ENCODE measurements around the gene TSNAX. TPM values are rescaled to one million over a fixed set of nuclear protein-coding genes. Genes with fewer than 3 reads are reported as not detected.

Gene TSNAX
- polyA plus RNA-seq, 4 donors, result 16.2 to 36.7 (median 18.2) TPM

- peaks cover 2 to 19% (median 10%) of the 10 kb centered on the region in 3 donors for H3K36me3 ChIP-seq (ENCODE audit: control insufficient read depth in 3 of 3, insufficient read depth in 2 of 3, low read depth in 1 of 3, low read length in 3 of 3)
- DNase-seq, result no peak
- H3K27ac ChIP-seq (ENCODE audit: low read depth in 1 of 3, low read length in 2 of 3), result no peak overlapping the region
- H3K27me3 ChIP-seq (ENCODE audit: control insufficient read depth in 3 of 3, insufficient read depth in 3 of 3, low read length in 3 of 3), result no peaks in the 10 kb centered on the region
- H3K9me3 ChIP-seq (ENCODE audit: control insufficient read depth in 2 of 2, insufficient read depth in 1 of 2, low read depth in 1 of 2, low read length in 1 of 2), result peaks cover 0 to 4% of the 10 kb centered on the region in 2 donors
- 77 to 92% (median 81%) methylated on average over 2 of the region's 2 CpGs for WGBS, 3 donors
- FAIRE-seq, result no peak
- H3K4me1 ChIP-seq (ENCODE audit: control insufficient read depth in 3 of 3, insufficient read depth in 2 of 3, low read depth in 1 of 3, low read length in 2 of 3), result no peaks in the 10 kb centered on the region
- H3K4me3 ChIP-seq (ENCODE audit: low read depth in 1 of 3, low read length in 3 of 3), result no peak overlapping the region
Measured at GRCh38 chr1:231541842-231542241, 13.4 kb downstream of the TSNAX start.

- H3K4me3 ChIP-seq (ENCODE audit: low read depth in 1 of 3, low read length in 3 of 3), result no peak overlapping the region
- peaks cover 0 to 11% (median 8%) of the 10 kb centered on the region in 3 donors for H3K36me3 ChIP-seq (ENCODE audit: control insufficient read depth in 3 of 3, insufficient read depth in 2 of 3, low read depth in 1 of 3, low read length in 3 of 3)
- no peaks in the 10 kb centered on the region for H3K9me3 ChIP-seq (ENCODE audit: control insufficient read depth in 2 of 2, insufficient read depth in 1 of 2, low read depth in 1 of 2, low read length in 1 of 2)
- H3K4me1 ChIP-seq (ENCODE audit: control insufficient read depth in 3 of 3, insufficient read depth in 2 of 3, low read depth in 1 of 3, low read length in 2 of 3), result no peaks in the 10 kb centered on the region
- no peak for FAIRE-seq
- H3K27ac ChIP-seq (ENCODE audit: low read depth in 1 of 3, low read length in 2 of 3), result no peak overlapping the region
- WGBS, 3 donors, result 76 to 86% (median 79%) methylated on average over 4 of the region's 4 CpGs
- H3K27me3 ChIP-seq (ENCODE audit: control insufficient read depth in 3 of 3, insufficient read depth in 3 of 3, low read length in 3 of 3), result no peaks in the 10 kb centered on the region
- DNase-seq, result no peak
Measured at GRCh38 chr1:231544943-231545592, 16.6 kb downstream of the TSNAX start.

- 94 to 98% (median 96%) methylated on average over 4 of the region's 4 CpGs for WGBS, 3 donors
- Histone ChIP-seq H3K36me3 (ENCODE audit: control insufficient read depth in 3 of 3, insufficient read depth in 2 of 3, low read depth in 1 of 3, low read length in 3 of 3) (peaks cover 0 to 11% (median 6%) of the 10 kb centered on the region in 3 donors), H3K4me3 (ENCODE audit: low read depth in 1 of 3, low read length in 3 of 3) (no peak overlapping the region), H3K9me3 (ENCODE audit: control insufficient read depth in 2 of 2, insufficient read depth in 1 of 2, low read depth in 1 of 2, low read length in 1 of 2) (no peaks in the 10 kb centered on the region), H3K4me1 (ENCODE audit: control insufficient read depth in 3 of 3, insufficient read depth in 2 of 3, low read depth in 1 of 3, low read length in 2 of 3) (no peaks in the 10 kb centered on the region), H3K27me3 (ENCODE audit: control insufficient read depth in 3 of 3, insufficient read depth in 3 of 3, low read length in 3 of 3) (no peaks in the 10 kb centered on the region), H3K27ac (ENCODE audit: low read depth in 1 of 3, low read length in 2 of 3) (no peak overlapping the region)
- FAIRE-seq (no peak), DNase-seq (no peak)
Measured at GRCh38 chr1:231546693-231547092, 18.2 kb downstream of the TSNAX start.

- Histone ChIP-seq H3K9me3 (ENCODE audit: control insufficient read depth in 2 of 2, insufficient read depth in 1 of 2, low read depth in 1 of 2, low read length in 1 of 2) (no peaks in the 10 kb centered on the region), H3K27ac (ENCODE audit: low read depth in 1 of 3, low read length in 2 of 3) (no peak overlapping the region), H3K36me3 (ENCODE audit: control insufficient read depth in 3 of 3, insufficient read depth in 2 of 3, low read depth in 1 of 3, low read length in 3 of 3) (peaks cover 0 to 10% (median 3%) of the 10 kb centered on the region in 3 donors), H3K4me1 (ENCODE audit: control insufficient read depth in 3 of 3, insufficient read depth in 2 of 3, low read depth in 1 of 3, low read length in 2 of 3) (no peaks in the 10 kb centered on the region), H3K4me3 (ENCODE audit: low read depth in 1 of 3, low read length in 3 of 3) (no peak overlapping the region), H3K27me3 (ENCODE audit: control insufficient read depth in 3 of 3, insufficient read depth in 3 of 3, low read length in 3 of 3) (no peaks in the 10 kb centered on the region)
- DNase-seq (no peak), FAIRE-seq (no peak)
- 77 to 87% (median 87%) methylated on average over 4 of the region's 4 CpGs for WGBS, 3 donors
Measured at GRCh38 chr1:231549733-231550447, 21.4 kb downstream of the TSNAX start.

GRCh38 chr1:231550448-231550781 is 21.9 kb downstream of the TSNAX start:
- 36 to 49% (median 49%) methylated on average over 2 of the region's 2 CpGs for WGBS, 3 donors
- no peak overlapping the region for H3K27ac ChIP-seq (ENCODE audit: low read depth in 1 of 3, low read length in 2 of 3)
- no peak overlapping the region for H3K4me3 ChIP-seq (ENCODE audit: low read depth in 1 of 3, low read length in 3 of 3)
- no peaks in the 10 kb centered on the region for H3K4me1 ChIP-seq (ENCODE audit: control insufficient read depth in 3 of 3, insufficient read depth in 2 of 3, low read depth in 1 of 3, low read length in 2 of 3)
- peaks cover 0 to 10% (median 1%) of the 10 kb centered on the region in 3 donors for H3K36me3 ChIP-seq (ENCODE audit: control insufficient read depth in 3 of 3, insufficient read depth in 2 of 3, low read depth in 1 of 3, low read length in 3 of 3)
- peak; percentile 35 to 41 for DNase-seq
- no peaks in the 10 kb centered on the region for H3K9me3 ChIP-seq (ENCODE audit: control insufficient read depth in 2 of 2, insufficient read depth in 1 of 2, low read depth in 1 of 2, low read length in 1 of 2)
- FAIRE-seq, result no peak
- no peaks in the 10 kb centered on the region for H3K27me3 ChIP-seq (ENCODE audit: control insufficient read depth in 3 of 3, insufficient read depth in 3 of 3, low read length in 3 of 3)

- no peak for FAIRE-seq
- Histone ChIP-seq H3K4me3 (ENCODE audit: low read depth in 1 of 3, low read length in 3 of 3) (no peak overlapping the region), H3K36me3 (ENCODE audit: control insufficient read depth in 3 of 3, insufficient read depth in 2 of 3, low read depth in 1 of 3, low read length in 3 of 3) (peaks cover 0 to 12% (median 2%) of the 10 kb centered on the region in 3 donors)
Measured at GRCh38 chr1:231553320-231553719, 24.9 kb downstream of the TSNAX start.

GRCh38 chr1:231554969-231555368 is 26.5 kb downstream of the TSNAX start:
- no peak for FAIRE-seq
- WGBS, 3 donors, result 72 to 83% (median 80%) methylated on average over 2 of the region's 2 CpGs
- Histone ChIP-seq H3K27ac (ENCODE audit: low read depth in 1 of 3, low read length in 2 of 3) (no peak overlapping the region), H3K9me3 (ENCODE audit: control insufficient read depth in 2 of 2, insufficient read depth in 1 of 2, low read depth in 1 of 2, low read length in 1 of 2) (no peaks in the 10 kb centered on the region), H3K4me1 (ENCODE audit: control insufficient read depth in 3 of 3, insufficient read depth in 2 of 3, low read depth in 1 of 3, low read length in 2 of 3) (no peaks in the 10 kb centered on the region), H3K4me3 (ENCODE audit: low read depth in 1 of 3, low read length in 3 of 3) (no peak overlapping the region), H3K27me3 (ENCODE audit: control insufficient read depth in 3 of 3, insufficient read depth in 3 of 3, low read length in 3 of 3) (no peaks in the 10 kb centered on the region), H3K36me3 (ENCODE audit: control insufficient read depth in 3 of 3, insufficient read depth in 2 of 3, low read depth in 1 of 3, low read length in 3 of 3) (peaks cover 0 to 6% (median 2%) of the 10 kb centered on the region in 3 donors)
- no peak for DNase-seq

More at GRCh38 chr1:231553320-231553719, 24.9 kb downstream of the TSNAX start:
- 76 to 85% (median 83%) methylated on average over 2 of the region's 2 CpGs for WGBS, 3 donors
- H3K27ac ChIP-seq (ENCODE audit: low read depth in 1 of 3, low read length in 2 of 3), result no peak overlapping the region
- H3K4me1 ChIP-seq (ENCODE audit: control insufficient read depth in 3 of 3, insufficient read depth in 2 of 3, low read depth in 1 of 3, low read length in 2 of 3), result no peaks in the 10 kb centered on the region
- no peaks in the 10 kb centered on the region for H3K27me3 ChIP-seq (ENCODE audit: control insufficient read depth in 3 of 3, insufficient read depth in 3 of 3, low read length in 3 of 3)
- DNase-seq, result no peak
- no peaks in the 10 kb centered on the region for H3K9me3 ChIP-seq (ENCODE audit: control insufficient read depth in 2 of 2, insufficient read depth in 1 of 2, low read depth in 1 of 2, low read length in 1 of 2)

- H3K27ac ChIP-seq (ENCODE audit: low read depth in 1 of 3, low read length in 2 of 3), result no peak overlapping the region
- no peaks in the 10 kb centered on the region for H3K27me3 ChIP-seq (ENCODE audit: control insufficient read depth in 3 of 3, insufficient read depth in 3 of 3, low read length in 3 of 3)
- FAIRE-seq (no peak), DNase-seq (no peak)
- H3K36me3 ChIP-seq (ENCODE audit: control insufficient read depth in 3 of 3, insufficient read depth in 2 of 3, low read depth in 1 of 3, low read length in 3 of 3), result peaks cover 0 to 6% (median 2%) of the 10 kb centered on the region in 3 donors
- 94 to 96% (median 95%) methylated on average over 1 of the region's 1 CpG for WGBS, 3 donors
- H3K9me3 ChIP-seq (ENCODE audit: control insufficient read depth in 2 of 2, insufficient read depth in 1 of 2, low read depth in 1 of 2, low read length in 1 of 2), result no peaks in the 10 kb centered on the region
- H3K4me1 ChIP-seq (ENCODE audit: control insufficient read depth in 3 of 3, insufficient read depth in 2 of 3, low read depth in 1 of 3, low read length in 2 of 3), result no peaks in the 10 kb centered on the region
- H3K4me3 ChIP-seq (ENCODE audit: low read depth in 1 of 3, low read length in 3 of 3), result no peak overlapping the region
Measured at GRCh38 chr1:231557411-231557810, 28.9 kb downstream of the TSNAX start.

All from small intestine (tissue), 7 donors.